RWPE1 (cell line): ENCODE results near the gene JMJD6.
A peak's percentile ranks its signal among the peaks of the same experiment; 100 is the strongest.

ENCODE experiments used
- CTCF ChIA-PET: fragments of 350-600 bp; sonication (Branson Sonifier 250); formaldehyde crosslinking; extraction: SDS; loops from one replicate; lab custom pipeline; 2021; lab: Yijun Ruan, JAX
- POLR2A ChIA-PET: fragments of 400-600 bp; formaldehyde crosslinking; extraction: SDS; loops from one replicate; lab custom pipeline; 2020; ENCODE audit warnings: antibody characterized with exemption; ENCODE audit not compliant: low non-redundant PET; lab: Yijun Ruan, JAX
- DNase-seq: peaks from one replicate; pipeline ENCODE4 v3.0.0; 2012; ENCODE audit warnings: low spot score
- H3K27ac ChIP-seq: fragments of 450-650 bp; 2 replicates; pipeline ENCODE4 v1.5.1; 2017
- CTCF ChIP-seq: fragments of 450-650 bp; conservative IDR thresholded peaks from 2 replicates; pipeline ENCODE4 v1.5.1; 2017; ENCODE audit warnings: low read depth, mild to moderate bottlenecking

JMJD6 gene

DNA sequence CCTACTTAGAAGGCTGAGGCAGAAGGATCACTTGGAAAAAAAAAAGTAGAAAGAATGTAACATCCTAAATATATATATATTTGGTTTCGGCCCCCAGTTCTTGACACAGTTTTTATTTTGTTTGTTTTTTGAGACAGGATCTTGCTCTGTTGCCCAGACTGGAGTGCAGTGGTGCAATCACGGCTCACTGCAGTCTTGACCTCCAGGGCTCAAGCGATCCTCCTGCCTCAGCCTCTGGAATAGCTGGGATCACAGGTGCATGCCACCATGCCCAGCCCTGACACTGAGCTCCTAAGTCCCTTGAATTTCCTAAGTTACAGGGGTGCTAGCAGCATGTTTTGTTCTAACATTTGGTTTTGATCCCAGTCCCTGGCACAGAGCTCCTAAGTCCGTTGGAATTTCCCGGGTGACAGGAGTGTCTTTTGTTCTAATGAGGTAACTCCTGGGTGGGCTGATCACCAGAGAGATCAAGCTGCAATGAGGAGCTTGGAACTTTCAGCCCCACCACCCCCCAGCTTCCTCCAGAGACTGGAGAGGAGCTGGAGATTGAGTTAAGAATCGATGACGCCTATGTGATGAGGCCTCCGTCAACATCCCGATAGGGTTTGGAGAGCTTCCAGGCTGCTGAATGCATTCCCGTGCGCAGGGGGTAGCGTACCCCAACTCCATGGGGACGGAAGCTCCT is 35.7 kb downstream of the JMJD6 start:
- DNase-seq: no peak
- no peak overlapping the region for H3K27ac ChIP-seq
- ChIA-PET CTCF (interaction anchor here (0.6 kb wide), 2 partner anchors 124 to 144 kb away, joined by 3 to 8 read pairs; no protein-coding TSS in a partner anchor), POLR2A (no interaction called here)
- no peak for TF ChIP-seq CTCF

DNA sequence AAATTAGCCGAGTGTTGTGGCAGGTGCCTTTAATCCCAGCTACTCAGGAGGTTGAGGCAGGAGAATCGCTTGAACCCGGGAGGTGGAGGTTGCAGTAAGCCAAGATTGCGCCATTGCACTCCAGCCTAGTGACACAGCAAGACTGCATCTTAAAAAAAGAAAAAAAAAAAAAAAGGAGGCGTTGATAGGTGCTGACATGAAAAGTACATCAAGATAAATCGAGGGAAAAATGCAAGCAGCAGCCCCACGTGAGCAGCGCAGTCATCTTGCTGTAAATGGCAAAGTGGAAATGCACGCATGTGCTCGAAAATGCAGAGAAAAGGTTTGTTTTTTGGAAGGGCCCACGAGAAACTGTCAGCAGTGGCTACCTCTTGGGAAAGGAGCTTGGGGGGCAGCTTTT is 36.5 kb downstream of the JMJD6 start:
- no peak for TF ChIP-seq CTCF
- DNase-seq: no peak
- POLR2A ChIA-PET: no interaction called here
- CTCF ChIA-PET: interaction anchor here (0.6 kb wide), 2 partner anchors 8 to 123 kb away, joined by 4 to 8 read pairs; no protein-coding TSS in a partner anchor
- no peak overlapping the region; the same call in 1 of the 2 replicates for H3K27ac ChIP-seq

- ChIA-PET CTCF (no interaction called here), POLR2A (no interaction called here)
- H3K27ac ChIP-seq: peak overlapping the region; percentile 64
- DNase-seq: no peak
- no peak for TF ChIP-seq CTCF
Observed at GRCh38 chr17:76688165-76688622, 38.2 kb downstream of the JMJD6 start.

DNA sequence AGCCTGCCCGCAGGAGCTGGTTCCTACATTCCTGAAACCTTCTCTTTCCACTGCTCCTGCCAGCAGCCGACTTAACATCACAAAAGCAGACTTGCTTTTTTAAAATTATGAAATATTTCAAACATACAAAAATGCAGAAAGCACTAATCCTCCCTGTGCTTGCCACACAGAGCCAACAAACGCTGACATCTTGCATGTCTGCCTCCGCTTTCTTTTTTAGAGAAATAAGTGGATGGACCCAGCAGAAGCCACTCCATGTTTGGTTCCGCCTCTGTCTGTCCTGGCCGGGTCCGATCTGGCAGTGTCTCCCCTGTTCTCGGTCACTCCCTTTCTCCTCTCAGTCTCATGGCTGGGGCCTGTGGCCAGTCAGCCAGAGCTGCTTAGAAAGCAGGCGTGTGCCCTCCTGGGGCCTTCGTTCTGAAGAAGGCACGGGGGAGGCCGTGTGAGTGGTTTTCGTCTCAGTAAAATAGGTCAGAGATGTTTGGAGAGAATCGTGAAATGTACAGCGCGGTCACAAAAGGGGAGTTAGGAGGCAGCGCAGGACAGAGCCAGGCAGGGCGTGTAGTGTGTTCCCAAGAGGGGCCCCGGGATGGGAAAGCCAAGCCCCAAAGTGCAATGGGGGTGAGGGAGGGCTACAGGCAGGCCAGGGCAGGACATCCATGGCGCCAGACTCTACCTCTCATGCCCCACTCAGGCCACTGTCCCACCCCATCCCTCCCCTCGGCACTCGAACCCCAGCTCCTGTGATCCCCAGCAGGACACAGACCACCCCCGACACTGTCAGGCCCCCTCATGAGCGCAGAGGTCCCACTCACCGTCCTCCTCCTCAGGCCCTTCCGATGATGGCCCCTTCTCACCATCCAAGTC is 38.9 kb downstream of the JMJD6 start:
- H3K27ac ChIP-seq: peak overlapping the region; percentile 64
- ChIA-PET POLR2A (no interaction called here), CTCF (interaction anchor here (0.5 kb wide), 1 partner anchor 37 kb away, joined by 4 read pairs; no protein-coding TSS in a partner anchor)
- no peak for DNase-seq
- no peak for TF ChIP-seq CTCF

DNA sequence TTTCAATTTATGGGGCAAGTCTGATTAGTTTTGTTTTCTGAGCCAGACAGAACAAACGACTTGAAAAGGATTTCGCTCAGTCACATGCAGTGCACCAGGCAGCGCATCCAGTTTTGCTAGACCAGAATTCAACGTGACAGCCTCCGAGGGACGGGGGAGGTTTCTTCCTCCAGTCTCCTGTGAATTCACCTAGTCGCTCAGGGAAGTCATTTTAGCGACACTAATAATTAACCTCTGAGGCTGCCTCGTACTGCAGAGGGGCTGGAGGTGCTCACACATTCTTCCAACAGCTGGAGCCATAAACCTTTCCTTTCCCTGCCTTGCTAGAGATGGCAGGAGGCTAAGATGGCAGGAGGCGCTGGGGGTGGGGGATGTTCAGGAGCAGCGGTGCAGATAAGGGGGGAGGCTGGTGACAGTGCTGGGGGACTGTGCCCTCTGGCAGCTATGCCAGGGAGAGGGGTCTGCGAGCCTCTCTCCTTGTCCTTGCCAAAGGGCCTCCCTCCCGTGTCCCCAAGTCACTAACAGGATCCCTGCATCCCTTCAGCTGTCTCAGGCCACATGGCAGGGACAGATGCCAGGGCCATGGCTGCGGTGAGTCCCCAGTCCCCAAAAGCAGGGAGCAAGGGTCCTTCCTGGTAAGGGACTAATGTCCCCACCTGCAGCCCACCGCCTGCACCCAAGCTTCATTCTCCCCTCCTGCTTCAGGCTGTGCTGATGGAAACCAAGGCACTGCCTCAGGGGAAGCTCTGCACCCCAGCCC is 39.7 kb downstream of the JMJD6 start:
- H3K27ac ChIP-seq: peak overlapping the region; percentile 64
- ChIA-PET CTCF (interaction anchor here (0.5 to 0.7 kb wide), 2 partner anchors 28 to 37 kb away, joined by 4 read pairs; no protein-coding TSS in a partner anchor), POLR2A (no interaction called here)
- no peak for TF ChIP-seq CTCF
- DNase-seq: no peak

DNA sequence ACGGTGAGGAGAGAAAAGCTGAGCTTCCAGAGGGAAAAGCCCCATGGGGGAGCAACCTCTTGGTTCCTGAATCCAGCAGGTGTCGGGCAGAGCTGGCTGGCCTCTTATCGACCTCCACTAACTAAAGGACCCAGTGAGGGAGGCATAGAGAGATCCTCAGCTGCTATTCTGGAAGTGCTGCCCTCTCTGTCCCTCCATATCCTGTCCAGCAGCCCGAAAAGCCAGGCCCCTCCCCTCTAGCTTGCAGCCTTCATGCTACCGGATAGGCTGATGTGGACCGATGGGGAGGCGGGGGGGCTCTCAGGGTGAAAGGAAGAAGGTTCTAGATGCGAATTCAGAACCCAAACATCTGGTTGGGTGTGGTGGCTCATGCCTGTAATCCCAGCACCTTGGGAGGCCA is 40.6 kb downstream of the JMJD6 start:
- ChIA-PET POLR2A (no interaction called here), CTCF (no interaction called here)
- H3K27ac ChIP-seq: peak overlapping the region; percentile 64; the same call in 1 of the 2 replicates
- DNase-seq: no peak
- no peak for TF ChIP-seq CTCF
